ENCODE measurements around the gene STPG4. TPM values are rescaled to one million over a fixed set of nuclear protein-coding genes. Genes with fewer than 3 reads are reported as not detected.
"Not testable (repeated sequence)": the region's sequence is repeated elsewhere in the genome, so short reads cannot be mapped to it uniquely, and the experiment has no call there.

The STPG4 gene
- total RNA-seq, 1 donor from 2014 or later = 0.60 TPM

- no peaks in the 10 kb centered on the region for H3K4me1 Mint-ChIP-seq
- no peak for TF ChIP-seq CTCF (IDR thresholded peaks at IDR 0.05)
- DNase-seq (no peak), ATAC-seq (ENCODE audit: low read depth) (no peak)
- H3K27me3 Mint-ChIP-seq = peaks cover 3% of the 10 kb centered on the region
- H3K4me3 Mint-ChIP-seq = no peak overlapping the region
- ChIA-PET CTCF (no interaction called here), POLR2A (no interaction called here)
- H3K27ac Mint-ChIP-seq = no peak overlapping the region
- intact Hi-C loops (cut with micrococcal nuclease) = no loop called here
- H3K9me3 Mint-ChIP-seq = no peaks in the 10 kb centered on the region
- no peaks in the 10 kb centered on the region for H3K36me3 Mint-ChIP-seq (ENCODE audit: low read depth)
These were observed 35.2 kb upstream of the STPG4 start for GRCh38 chr2:47190188-47190881.

- Mint-ChIP-seq H3K9me3 (no peaks in the 10 kb centered on the region), H3K4me3 (no peak overlapping the region), H3K27me3 (peaks cover 5% of the 10 kb centered on the region), H3K27ac (no peak overlapping the region), H3K36me3 (ENCODE audit: low read depth) (no peaks in the 10 kb centered on the region), H3K4me1 (no peaks in the 10 kb centered on the region)
- intact Hi-C loops (cut with micrococcal nuclease) = no loop called here
- ChIA-PET CTCF (no interaction called here), POLR2A (no interaction called here)
- ATAC-seq (ENCODE audit: low read depth) (no peak), DNase-seq (no peak)
- TF ChIP-seq CTCF (IDR thresholded peaks at IDR 0.05) = no peak
These were observed 34.5 kb upstream of the STPG4 start for GRCh38 chr2:47189635-47190034.

GRCh38 chr2:47187069-47187468, 32.0 kb upstream of the STPG4 start:
- no peak overlapping the region for H3K27ac Mint-ChIP-seq
- no peak for TF ChIP-seq CTCF (IDR thresholded peaks at IDR 0.05)
- POLR2A ChIA-PET = no interaction called here

GRCh38 chr2:47186351-47186750, 31.2 kb upstream of the STPG4 start:
- Mint-ChIP-seq H3K4me1 (no peaks in the 10 kb centered on the region), H3K9me3 (no peaks in the 10 kb centered on the region), H3K27me3 (peaks cover 5% of the 10 kb centered on the region), H3K4me3 (no peak overlapping the region), H3K27ac (no peak overlapping the region), H3K36me3 (ENCODE audit: low read depth) (no peaks in the 10 kb centered on the region)
- TF ChIP-seq CTCF (IDR thresholded peaks at IDR 0.05) = no peak
- no peak for ATAC-seq (ENCODE audit: low read depth)
- intact Hi-C loops (cut with micrococcal nuclease) = no loop called here
- CTCF ChIA-PET = no interaction called here
- DNase-seq = no peak
- POLR2A ChIA-PET = no interaction called here

More at GRCh38 chr2:47187069-47187468, 32.0 kb upstream of the STPG4 start:
- intact Hi-C loops (cut with micrococcal nuclease) = no loop called here
- Mint-ChIP-seq H3K27me3 (peaks cover 5% of the 10 kb centered on the region), H3K4me1 (no peaks in the 10 kb centered on the region), H3K36me3 (ENCODE audit: low read depth) (no peaks in the 10 kb centered on the region), H3K9me3 (no peaks in the 10 kb centered on the region), H3K4me3 (no peak overlapping the region)
- ATAC-seq (ENCODE audit: low read depth) (no peak), DNase-seq (no peak)
- CTCF ChIA-PET = no interaction called here

- H3K27me3 Mint-ChIP-seq; H3K4me3 Mint-ChIP-seq; CTCF ChIA-PET; H3K4me1 Mint-ChIP-seq; ATAC-seq (ENCODE audit: low read depth); H3K27ac Mint-ChIP-seq; DNase-seq; intact Hi-C loops (cut with micrococcal nuclease); H3K36me3 Mint-ChIP-seq (ENCODE audit: low read depth); POLR2A ChIA-PET; H3K9me3 Mint-ChIP-seq: not testable (repeated sequence)
These were observed 30.0 kb upstream of the STPG4 start for GRCh38 chr2:47185098-47185497.

- intact Hi-C loops (cut with micrococcal nuclease) = no loop called here
- TF ChIP-seq CTCF (IDR thresholded peaks at IDR 0.05) = no peak
- ChIA-PET CTCF (no interaction called here), POLR2A (interaction anchor here (0.5 kb wide), 1 partner anchor 118 kb away, joined by 4 read pairs; no protein-coding TSS in a partner anchor)
- H3K4me3 Mint-ChIP-seq = no peak overlapping the region
- H3K36me3 Mint-ChIP-seq (ENCODE audit: low read depth) = peaks cover 7% of the 10 kb centered on the region
- no peaks in the 10 kb centered on the region for H3K9me3 Mint-ChIP-seq
- ATAC-seq (ENCODE audit: low read depth) (no peak), DNase-seq (no peak)
- no peak overlapping the region for H3K27ac Mint-ChIP-seq
- H3K27me3 Mint-ChIP-seq = peaks cover 3% of the 10 kb centered on the region
- H3K4me1 Mint-ChIP-seq = peaks cover 20% of the 10 kb centered on the region
These were observed 26.1 kb upstream of the STPG4 start for GRCh38 chr2:47181176-47181575.

All from activated B cell treated with CpG ODN at 0.5 μM for 24 hours (primary cell).